ENCODE measurements around the gene SLC10A3. TPM values are rescaled to one million over a fixed set of nuclear protein-coding genes. Genes with fewer than 3 reads are reported as not detected.
A peak's percentile ranks its signal among the peaks of the same experiment; 100 is the strongest.

The SLC10A3 gene
- total RNA-seq, 2 donors from 2014 or later: 19.9 to 25.1 TPM

DNA sequence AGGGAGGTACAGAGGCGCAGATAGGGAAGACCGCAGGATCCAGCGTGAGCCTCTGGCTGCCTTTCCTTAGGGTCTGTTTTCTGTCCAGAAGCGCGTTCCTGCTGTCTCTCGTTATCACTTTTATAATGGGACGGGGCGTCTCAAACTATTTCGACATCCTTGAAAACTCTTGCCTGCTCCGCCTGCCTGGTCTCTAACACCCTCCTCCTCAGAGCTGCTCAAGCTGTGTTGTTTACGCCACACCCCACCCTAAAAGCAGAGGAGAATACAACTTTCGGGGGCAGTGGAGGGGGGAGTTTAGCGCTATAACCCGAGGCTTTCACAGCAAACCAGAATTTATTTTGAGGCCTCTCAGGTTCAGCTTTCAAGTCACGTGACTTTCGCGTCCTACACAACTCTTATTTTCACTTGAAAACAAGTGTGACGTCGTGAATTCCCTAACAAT is 26.2 kb upstream of the SLC10A3 start:
- Mint-ChIP-seq H3K4me1 (ENCODE audit: low read depth) (peaks cover 28% of the 10 kb centered on the region), H3K4me3 (peak overlapping the region; percentile 92 to 95), H3K36me3 (ENCODE audit: insufficient read depth in 2 of 2) (peaks cover 2% of the 10 kb centered on the region in 2 donors), H3K9me3 (no peaks in the 10 kb centered on the region), H3K27ac (peak overlapping the region; percentile 70), H3K27me3 (ENCODE audit: low read depth) (peaks cover 6% of the 10 kb centered on the region)
- no peak for ATAC-seq (replicated peaks in 1 of 2)
- no peak for DNase-seq

DNA sequence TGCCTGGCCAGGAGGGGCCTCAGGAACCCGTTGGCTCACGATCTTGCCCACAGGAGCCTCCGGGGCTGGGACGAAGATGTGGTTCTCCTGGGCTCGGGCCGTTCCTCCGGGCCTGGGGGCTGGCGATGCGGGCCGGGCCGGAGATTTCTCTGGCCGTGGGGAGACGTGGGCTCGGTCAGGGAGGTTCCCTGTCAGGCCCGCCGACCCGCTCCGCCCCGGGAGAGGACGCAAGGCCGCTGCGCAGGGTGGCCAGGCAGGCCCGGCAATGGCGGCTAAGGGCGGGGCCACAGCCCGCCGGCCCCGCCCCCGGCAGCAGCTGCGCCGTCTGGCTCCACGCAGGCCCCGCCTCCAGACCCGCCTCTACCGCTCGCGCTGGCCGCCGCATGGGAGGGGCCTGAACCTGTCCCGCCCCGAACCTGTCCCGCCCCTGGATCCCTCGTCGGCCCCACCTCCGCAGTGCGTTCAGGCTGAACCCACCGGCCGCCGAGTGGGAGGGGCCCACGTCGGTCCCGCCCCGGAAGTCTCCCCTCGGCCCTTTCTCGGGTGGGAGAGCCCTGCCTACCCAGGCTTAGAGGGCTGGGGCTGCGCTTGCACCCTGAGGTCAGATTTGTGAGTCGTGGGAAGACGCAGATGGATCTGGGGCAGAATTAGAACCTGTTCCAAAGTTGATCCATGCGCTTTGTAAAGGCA is 25.7 kb upstream of the SLC10A3 start, which contains the start of gene FAM3A:
TSS of gene FAM3A (minus strand) at position 267 of the 690 bp plus-strand sequence. CDS start 460 bp downstream, outside the sequence.
- peaks cover 2% of the 10 kb centered on the region in 2 donors for H3K36me3 Mint-ChIP-seq (ENCODE audit: insufficient read depth in 2 of 2)
- ATAC-seq (replicated peaks in 1 of 2) (peak; percentile 96 to 97), DNase-seq (peak; percentile 92 to 93)
- H3K9me3 Mint-ChIP-seq: no peaks in the 10 kb centered on the region
- H3K4me3 Mint-ChIP-seq: peak within 1 kb of the TSS; percentile 92 to 95
- peaks cover 6% of the 10 kb centered on the region for H3K27me3 Mint-ChIP-seq (ENCODE audit: low read depth)
- peaks cover 33% of the 10 kb centered on the region for H3K4me1 Mint-ChIP-seq (ENCODE audit: low read depth)
- H3K27ac Mint-ChIP-seq: peak within 1 kb of the TSS; percentile 76

- DNase-seq: peak; percentile 23 to 39
- H3K27me3 Mint-ChIP-seq (ENCODE audit: low read depth): peaks cover 6% of the 10 kb centered on the region
- peaks cover 2 to 4% of the 10 kb centered on the region in 2 donors for H3K36me3 Mint-ChIP-seq (ENCODE audit: insufficient read depth in 2 of 2)
- peak overlapping the region; percentile 86 to 90 for H3K4me3 Mint-ChIP-seq
- H3K4me1 Mint-ChIP-seq (ENCODE audit: low read depth): peaks cover 39% of the 10 kb centered on the region
- H3K9me3 Mint-ChIP-seq: no peaks in the 10 kb centered on the region
- peak overlapping the region; percentile 76 for H3K27ac Mint-ChIP-seq
- ATAC-seq (replicated peaks in 1 of 2): peak in 1 of 2 donors; percentile 10
Measured at GRCh38 chrX:154515090-154515965, 24.9 kb upstream of the SLC10A3 start.

- Mint-ChIP-seq H3K9me3 (no peaks in the 10 kb centered on the region), H3K27me3 (ENCODE audit: low read depth) (peaks cover 6% of the 10 kb centered on the region), H3K36me3 (ENCODE audit: insufficient read depth in 2 of 2) (peaks cover 6 to 11% of the 10 kb centered on the region in 2 donors), H3K4me3 (peak overlapping the region; percentile 48), H3K4me1 (ENCODE audit: low read depth) (peaks cover 39% of the 10 kb centered on the region), H3K27ac (peak overlapping the region; percentile 34)
- DNase-seq: no peak
- no peak for ATAC-seq (replicated peaks in 1 of 2)
Measured at GRCh38 chrX:154513716-154514115, 23.3 kb upstream of the SLC10A3 start.

DNA sequence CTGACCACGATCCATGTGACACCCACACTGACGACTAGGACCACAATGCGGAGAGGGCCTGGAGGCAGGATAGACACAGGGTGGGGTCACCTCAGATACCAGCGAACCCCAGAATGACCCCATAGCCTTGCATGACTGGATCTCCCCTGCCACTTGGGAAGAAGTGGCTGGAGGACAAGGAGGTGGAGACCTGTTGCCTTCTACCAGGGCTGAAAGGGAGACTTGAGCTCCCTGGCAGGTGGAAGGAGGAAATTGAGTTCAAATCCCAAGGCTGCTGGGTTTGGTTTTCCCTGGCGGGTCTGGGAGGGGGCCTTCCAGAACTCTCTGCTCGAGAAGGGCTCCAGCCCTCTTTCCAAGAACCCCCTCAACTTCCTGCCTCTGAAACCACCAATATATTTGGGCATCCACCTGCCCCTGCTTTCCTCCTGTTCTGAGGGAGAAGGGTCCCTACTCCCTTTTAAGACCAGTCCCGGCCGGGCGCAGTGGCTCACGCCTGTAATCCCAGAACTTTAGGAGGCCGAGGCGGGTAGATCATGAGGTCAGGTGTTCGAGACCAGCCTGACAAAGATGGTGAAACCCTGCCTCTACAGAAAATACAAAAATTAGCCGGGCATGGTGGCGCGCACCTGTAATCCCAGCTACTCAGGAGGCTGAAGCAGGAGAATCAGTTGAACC is 22.6 kb upstream of the SLC10A3 start:
- Mint-ChIP-seq H3K27ac (no peak overlapping the region), H3K27me3 (ENCODE audit: low read depth) (peaks cover 4% of the 10 kb centered on the region), H3K36me3 (ENCODE audit: insufficient read depth in 2 of 2) (peaks cover 8 to 11% of the 10 kb centered on the region in 2 donors), H3K4me3 (no peak overlapping the region), H3K4me1 (ENCODE audit: low read depth) (peaks cover 39% of the 10 kb centered on the region), H3K9me3 (no peaks in the 10 kb centered on the region)
- DNase-seq: no peak
- no peak for ATAC-seq (replicated peaks in 1 of 2)

- no peak for ATAC-seq (replicated peaks in 1 of 2)
- H3K36me3 Mint-ChIP-seq (ENCODE audit: insufficient read depth in 2 of 2): peaks cover 8 to 11% of the 10 kb centered on the region in 2 donors
- no peak for DNase-seq
Measured at GRCh38 chrX:154511761-154512160, 21.3 kb upstream of the SLC10A3 start.

GRCh38 chrX:154509455-154509854 is 19.0 kb upstream of the SLC10A3 start:
- Mint-ChIP-seq H3K27me3 (ENCODE audit: low read depth) (no peaks in the 10 kb centered on the region), H3K4me1 (ENCODE audit: low read depth) (peaks cover 24% of the 10 kb centered on the region), H3K27ac (no peak overlapping the region), H3K9me3 (no peaks in the 10 kb centered on the region), H3K36me3 (ENCODE audit: insufficient read depth in 2 of 2) (peaks cover 8 to 11% of the 10 kb centered on the region in 2 donors), H3K4me3 (no peak overlapping the region)
- DNase-seq (no peak), ATAC-seq (replicated peaks in 1 of 2) (no peak)

More at GRCh38 chrX:154511761-154512160, 21.3 kb upstream of the SLC10A3 start:
- H3K9me3 Mint-ChIP-seq: no peaks in the 10 kb centered on the region
- peak overlapping the region; percentile 29 to 32 for H3K4me3 Mint-ChIP-seq
- H3K27ac Mint-ChIP-seq: peak overlapping the region; percentile 83
- H3K4me1 Mint-ChIP-seq (ENCODE audit: low read depth): peaks cover 37% of the 10 kb centered on the region
- H3K27me3 Mint-ChIP-seq (ENCODE audit: low read depth): no peaks in the 10 kb centered on the region

DNA sequence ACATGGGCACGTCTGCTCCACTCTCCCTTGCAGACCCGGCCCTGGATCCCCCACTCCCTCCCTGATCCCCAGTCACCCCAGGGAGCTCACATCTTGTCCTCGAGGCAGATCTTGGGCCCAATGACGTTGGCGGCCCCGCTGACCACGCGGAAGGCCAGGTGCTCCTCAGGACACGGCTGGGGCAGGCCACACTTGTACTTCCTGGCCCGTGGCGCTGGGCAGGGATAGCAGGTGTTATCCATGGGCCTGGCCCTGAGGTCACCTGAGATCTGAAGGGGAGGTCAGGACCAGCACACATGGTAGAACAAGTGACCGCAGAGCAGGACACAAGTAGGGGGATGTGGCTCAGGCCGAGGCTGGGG is 17.9 kb upstream of the SLC10A3 start:
- H3K4me3 Mint-ChIP-seq: no peak overlapping the region

DNA sequence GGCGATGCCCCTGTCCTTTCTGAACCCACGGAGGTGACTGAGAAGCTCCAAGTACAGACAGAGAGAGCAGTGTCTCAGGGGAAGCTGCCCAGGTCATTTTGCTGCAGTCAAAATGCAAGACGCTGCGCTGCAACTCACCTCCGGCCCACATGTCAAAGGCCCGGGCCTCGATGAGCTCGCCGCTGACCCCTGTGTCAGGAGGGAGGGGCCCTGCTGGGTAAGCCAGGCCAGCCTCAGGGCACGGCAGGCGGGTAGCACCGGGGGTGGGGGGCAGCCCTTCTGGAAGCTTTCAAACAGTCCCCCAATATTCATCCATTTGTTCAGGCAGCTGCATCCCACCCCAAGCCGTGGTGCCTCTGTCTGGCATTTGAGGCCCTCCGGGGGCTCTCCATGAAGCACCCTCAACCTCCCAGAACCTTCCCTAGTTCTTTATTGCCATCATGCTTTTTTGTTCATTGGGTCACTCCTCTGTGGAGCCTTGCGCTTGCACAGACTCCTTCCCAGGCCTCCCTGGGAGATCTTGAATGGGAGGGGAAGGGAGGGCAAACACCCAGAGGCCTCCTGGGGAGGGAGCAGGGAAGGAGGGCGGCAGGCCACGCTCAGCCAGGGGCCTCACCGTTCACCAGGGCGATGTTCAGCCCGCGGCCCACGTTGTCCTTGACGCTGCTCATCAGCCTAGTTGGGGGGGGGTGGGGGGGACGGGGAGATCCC is 17.4 kb upstream of the SLC10A3 start:
- H3K9me3 Mint-ChIP-seq: no peaks in the 10 kb centered on the region
- H3K4me1 Mint-ChIP-seq (ENCODE audit: low read depth): peaks cover 14% of the 10 kb centered on the region
- ATAC-seq (replicated peaks in 1 of 2) (no peak), DNase-seq (no peak)
- no peaks in the 10 kb centered on the region for H3K27me3 Mint-ChIP-seq (ENCODE audit: low read depth)
- H3K4me3 Mint-ChIP-seq: no peak overlapping the region
- H3K27ac Mint-ChIP-seq: no peak overlapping the region
- peaks cover 7 to 9% of the 10 kb centered on the region in 2 donors for H3K36me3 Mint-ChIP-seq (ENCODE audit: insufficient read depth in 2 of 2)

More for the DNA sequence above, 17.9 kb upstream of the SLC10A3 start:
- H3K4me1 Mint-ChIP-seq (ENCODE audit: low read depth): peaks cover 14% of the 10 kb centered on the region
- H3K27ac Mint-ChIP-seq: no peak overlapping the region
- H3K36me3 Mint-ChIP-seq (ENCODE audit: insufficient read depth in 2 of 2): peaks cover 7 to 9% of the 10 kb centered on the region in 2 donors
- no peak for ATAC-seq (replicated peaks in 1 of 2)
- DNase-seq: no peak
- H3K9me3 Mint-ChIP-seq: no peaks in the 10 kb centered on the region
- no peaks in the 10 kb centered on the region for H3K27me3 Mint-ChIP-seq (ENCODE audit: low read depth)

DNA sequence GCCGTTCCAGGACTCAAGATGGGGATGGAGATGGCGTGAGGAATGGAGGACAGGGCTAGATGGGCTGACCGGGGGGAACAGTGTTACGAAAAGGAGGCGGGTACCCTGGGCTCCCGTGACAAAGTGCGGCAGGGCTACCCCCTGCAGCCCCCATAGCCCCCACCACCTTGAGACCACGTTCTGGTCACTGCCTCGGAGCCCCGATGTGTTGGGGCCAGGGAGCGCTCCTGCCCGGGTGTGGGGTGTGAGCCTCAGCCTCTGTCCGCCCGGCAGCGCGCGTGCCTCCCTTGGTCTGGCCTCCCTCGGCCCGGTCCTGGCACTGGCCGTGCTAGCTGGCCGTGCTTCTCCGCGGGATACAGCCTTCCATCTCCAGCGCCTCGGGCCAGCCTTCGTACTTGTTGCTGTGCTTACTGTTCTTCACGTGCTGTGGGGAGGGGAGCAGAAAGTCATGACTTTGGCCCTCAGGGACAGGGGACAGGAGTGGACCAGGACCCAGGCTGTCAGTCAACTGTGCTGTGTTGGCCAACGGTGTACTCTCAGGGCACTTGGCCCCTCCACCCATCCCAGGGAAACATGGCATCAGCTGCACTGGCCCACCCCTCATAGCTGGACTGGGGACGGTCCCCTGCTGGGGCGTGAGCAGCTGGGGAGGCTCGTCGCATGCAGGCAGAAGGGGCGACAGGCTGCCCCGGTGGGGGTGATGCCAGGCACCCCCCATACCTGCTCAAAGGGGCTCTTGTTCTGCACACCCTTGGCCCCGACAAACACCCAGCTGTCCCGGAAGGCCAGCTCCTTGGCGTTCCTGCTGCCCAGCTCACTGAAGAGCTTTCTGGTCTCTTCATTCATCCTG is 16.3 kb upstream of the SLC10A3 start:
- DNase-seq (no peak), ATAC-seq (replicated peaks in 1 of 2) (no peak)
- peaks cover 7 to 9% of the 10 kb centered on the region in 2 donors for H3K36me3 Mint-ChIP-seq (ENCODE audit: insufficient read depth in 2 of 2)
- no peaks in the 10 kb centered on the region for H3K27me3 Mint-ChIP-seq (ENCODE audit: low read depth)
- no peak overlapping the region for H3K4me3 Mint-ChIP-seq
- H3K27ac Mint-ChIP-seq: no peak overlapping the region
- no peaks in the 10 kb centered on the region for H3K9me3 Mint-ChIP-seq
- peaks cover 11% of the 10 kb centered on the region for H3K4me1 Mint-ChIP-seq (ENCODE audit: low read depth)

DNA sequence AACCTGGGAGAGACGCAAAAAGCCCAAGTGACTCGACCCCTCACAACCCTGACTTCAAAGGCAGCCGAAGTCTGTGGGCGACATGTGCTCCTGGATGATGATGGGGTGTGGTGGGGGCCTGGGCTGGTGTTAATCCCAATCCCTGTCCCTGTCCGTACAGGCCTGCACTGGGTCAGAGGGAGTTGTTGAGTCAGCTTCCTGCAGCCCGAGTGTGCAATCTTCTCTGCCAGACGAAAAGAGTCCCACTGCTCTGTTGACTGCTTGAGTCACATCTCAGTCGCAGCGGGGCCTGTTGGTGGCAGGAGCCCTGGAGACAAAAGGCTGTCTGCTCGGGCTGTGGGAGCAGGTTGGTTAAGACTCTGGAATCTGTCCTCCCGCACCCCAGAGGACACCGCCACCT is 15.3 kb upstream of the SLC10A3 start:
- DNase-seq: no peak
- H3K9me3 Mint-ChIP-seq: no peaks in the 10 kb centered on the region
- no peak overlapping the region for H3K4me3 Mint-ChIP-seq
- H3K36me3 Mint-ChIP-seq (ENCODE audit: insufficient read depth in 2 of 2): peaks cover 5 to 9% of the 10 kb centered on the region in 2 donors
- no peak overlapping the region for H3K27ac Mint-ChIP-seq
- no peak for ATAC-seq (replicated peaks in 1 of 2)
- no peaks in the 10 kb centered on the region for H3K27me3 Mint-ChIP-seq (ENCODE audit: low read depth)
- peaks cover 2% of the 10 kb centered on the region for H3K4me1 Mint-ChIP-seq (ENCODE audit: low read depth)

DNA sequence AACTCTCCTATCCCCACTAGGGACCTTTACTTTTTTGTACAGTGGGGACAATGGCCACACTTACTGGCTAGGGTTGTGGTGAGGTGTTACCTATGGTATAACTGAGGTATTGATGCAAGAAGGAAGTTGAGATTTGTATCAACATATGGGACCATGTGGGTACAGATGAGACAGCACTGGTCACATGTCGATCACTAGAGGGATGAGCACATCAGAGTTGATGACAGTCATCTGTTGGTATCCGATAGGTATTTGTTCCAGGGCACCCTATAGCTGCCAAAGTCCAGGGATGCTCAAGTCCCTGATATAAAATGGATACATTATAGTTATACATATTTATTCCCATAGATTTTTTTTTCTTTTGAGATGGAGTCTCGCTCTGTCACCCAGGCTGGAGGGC is 12.6 kb upstream of the SLC10A3 start:
- Mint-ChIP-seq H3K36me3 (ENCODE audit: insufficient read depth in 2 of 2) (no peaks in the 10 kb centered on the region), H3K9me3 (no peaks in the 10 kb centered on the region), H3K27ac (no peak overlapping the region), H3K4me1 (ENCODE audit: low read depth) (no peaks in the 10 kb centered on the region), H3K4me3 (no peak overlapping the region), H3K27me3 (ENCODE audit: low read depth) (peaks cover 7% of the 10 kb centered on the region)
- ATAC-seq (replicated peaks in 1 of 2): no peak
- DNase-seq: no peak
